OCI-LY7 (cell line): ENCODE data around the gene LZIC.

Experiments used
- EZH2phosphoT487 ChIP-seq: fragments of 200-600 bp; sonication (generic); IDR thresholded peaks from 2 replicates; pipeline ENCODE4 v1.6.1; 2018; ENCODE audit warnings: low read depth, borderline replicate concordance, mild to moderate bottlenecking, mixed run types, antibody characterized with exemption, low read length, moderate library complexity, mixed read lengths
- TF ChIP-seq, protein P1 (sequence below): fragments of 200-600 bp; sonication (generic); conservative IDR thresholded peaks from 2 replicates; pipeline ENCODE4 v1.5.1; 2014; ENCODE audit warnings: mild to moderate bottlenecking, antibody characterized with exemption, low read length, moderate library complexity, mixed read lengths

DNA sequence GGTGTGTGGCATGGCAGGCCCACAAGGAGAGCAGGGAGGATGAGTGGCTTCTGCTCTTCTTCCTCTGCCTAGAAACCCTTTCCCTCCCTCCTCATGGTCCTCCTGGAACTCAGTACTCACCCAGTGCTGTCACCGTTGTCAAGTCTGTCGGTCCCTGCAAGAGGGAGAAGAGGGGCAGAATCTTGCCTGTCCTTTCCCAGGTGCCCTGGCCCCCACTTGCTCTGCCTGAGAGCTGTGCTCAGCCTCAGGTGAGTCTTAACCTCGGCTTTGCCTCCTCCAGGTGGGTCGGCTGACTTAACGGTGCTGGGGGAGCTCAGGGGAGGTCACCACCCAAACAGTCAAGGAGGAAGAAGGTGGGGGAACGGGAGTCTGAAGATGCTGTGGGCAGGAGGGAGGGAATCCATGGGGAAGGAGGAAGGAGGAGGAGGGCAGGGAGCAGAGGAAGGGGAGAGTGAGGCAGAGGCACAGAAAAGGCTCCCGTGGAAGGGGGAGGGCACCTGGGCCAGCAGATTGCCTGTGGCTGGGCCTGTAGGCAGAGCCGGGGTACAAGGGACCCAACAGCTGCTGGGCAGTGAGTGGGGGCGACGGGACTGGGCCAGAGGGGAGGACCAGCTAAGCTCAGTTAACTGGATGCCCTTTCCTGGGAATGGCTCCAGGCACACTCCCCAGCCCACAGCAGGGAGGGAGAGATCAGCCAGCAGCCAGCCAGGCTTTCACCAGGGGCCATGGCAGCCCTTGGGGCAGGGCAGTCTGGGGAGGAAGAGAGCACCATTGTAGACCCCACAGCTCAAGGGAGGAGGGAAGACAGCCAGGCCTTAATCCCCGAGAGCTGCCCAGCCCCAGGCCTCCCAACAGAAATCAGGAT, 59.4 kb downstream of the LZIC start:
- TF ChIP-seq, protein P1, sequence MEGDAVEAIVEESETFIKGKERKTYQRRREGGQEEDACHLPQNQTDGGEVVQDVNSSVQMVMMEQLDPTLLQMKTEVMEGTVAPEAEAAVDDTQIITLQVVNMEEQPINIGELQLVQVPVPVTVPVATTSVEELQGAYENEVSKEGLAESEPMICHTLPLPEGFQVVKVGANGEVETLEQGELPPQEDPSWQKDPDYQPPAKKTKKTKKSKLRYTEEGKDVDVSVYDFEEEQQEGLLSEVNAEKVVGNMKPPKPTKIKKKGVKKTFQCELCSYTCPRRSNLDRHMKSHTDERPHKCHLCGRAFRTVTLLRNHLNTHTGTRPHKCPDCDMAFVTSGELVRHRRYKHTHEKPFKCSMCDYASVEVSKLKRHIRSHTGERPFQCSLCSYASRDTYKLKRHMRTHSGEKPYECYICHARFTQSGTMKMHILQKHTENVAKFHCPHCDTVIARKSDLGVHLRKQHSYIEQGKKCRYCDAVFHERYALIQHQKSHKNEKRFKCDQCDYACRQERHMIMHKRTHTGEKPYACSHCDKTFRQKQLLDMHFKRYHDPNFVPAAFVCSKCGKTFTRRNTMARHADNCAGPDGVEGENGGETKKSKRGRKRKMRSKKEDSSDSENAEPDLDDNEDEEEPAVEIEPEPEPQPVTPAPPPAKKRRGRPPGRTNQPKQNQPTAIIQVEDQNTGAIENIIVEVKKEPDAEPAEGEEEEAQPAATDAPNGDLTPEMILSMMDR: no peak
- TF ChIP-seq EZH2phosphoT487: no peak
